Skeletal muscle tissue (tissue), 4 donors: ENCODE results near the gene CDH22. TPM values are rescaled to one million over a fixed set of nuclear protein-coding genes. Genes with fewer than 3 reads are reported as not detected.

ENCODE experiments used
- H3K27ac ChIP-seq: one replicate; pipeline ENCODE4 v1.7.0; 2013; ENCODE audit warnings: mild to moderate bottlenecking, low read depth, low read length, inconsistent platforms
- H3K27me3 ChIP-seq, 3 donors: one replicate each; pipeline ENCODE4 v1.7.0; 2013; ENCODE audit warnings: low read length in 3 of 3; ENCODE audit not compliant: control insufficient read depth in 3 of 3, insufficient read depth in 3 of 3
- H3K36me3 ChIP-seq, 3 donors: one replicate each; pipeline ENCODE4 v1.7.0; 2013; ENCODE audit warnings: low read length in 3 of 3; ENCODE audit not compliant: control insufficient read depth in 3 of 3, insufficient read depth in 3 of 3
- H3K4me1 ChIP-seq, 3 donors: one replicate each; pipeline ENCODE4 v1.7.0; 2013; ENCODE audit warnings: low read length in 3 of 3, mild to moderate bottlenecking in 3 of 3; ENCODE audit not compliant: control insufficient read depth in 3 of 3, insufficient read depth in 3 of 3
- H3K4me3 ChIP-seq, 3 donors: one replicate each; pipeline ENCODE4 v1.7.0; 2013; ENCODE audit warnings: low read length in 3 of 3
- H3K9ac ChIP-seq, 3 donors: one replicate each; pipeline ENCODE4 v1.7.0; 2013; ENCODE audit warnings: low read length in 3 of 3, mild to moderate bottlenecking in 3 of 3, moderate library complexity in 2 of 3, low read depth in 1 of 3
- H3K9me3 ChIP-seq, 3 donors: one replicate each; pipeline ENCODE4 v1.7.0; 2013; ENCODE audit warnings: low read length in 3 of 3; ENCODE audit not compliant: control insufficient read depth in 3 of 3
- total RNA-seq: library from RNA; depleted of rRNA; stranded (reverse); fragments of >200 nt; gene quantifications from one replicate; pipeline ENCODE4 v1.2.3, GENCODE V29; 2014
- donor health status: Osteomylitis.

Gene CDH22
- total RNA-seq, 1 donor from 2014 or later = 0.52 TPM

DNA sequence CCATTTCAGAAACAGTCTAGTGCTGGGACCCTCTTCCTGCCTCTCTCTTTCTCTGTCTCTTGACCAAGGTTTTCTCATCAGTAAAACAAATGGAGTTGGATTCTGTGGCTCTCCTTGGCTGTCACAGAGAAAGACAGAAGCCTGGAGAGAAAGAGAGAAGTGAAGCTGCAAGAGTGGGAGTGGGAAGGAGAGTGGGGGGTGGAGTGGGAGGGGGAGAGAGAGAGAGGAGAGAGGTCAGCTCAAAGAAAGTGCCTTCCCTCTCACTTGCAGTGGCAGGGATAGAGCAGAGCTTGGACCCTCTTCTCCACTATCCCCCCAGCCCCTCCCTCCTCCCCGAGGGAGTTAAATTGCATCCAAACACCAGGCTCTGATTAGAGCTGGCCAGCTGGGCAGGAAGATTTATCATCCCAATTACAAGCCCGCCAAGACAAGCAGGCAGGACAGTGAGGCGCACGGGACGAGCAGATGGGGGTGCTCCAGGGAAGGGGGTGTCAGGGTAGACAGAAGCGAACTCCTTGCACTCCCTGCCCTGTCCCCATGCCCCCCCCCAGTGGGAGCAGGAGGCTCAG is 115.8 kb downstream of the CDH22 start:
- no peak overlapping the region for H3K4me3 ChIP-seq
- no peak overlapping the region for H3K27ac ChIP-seq
- H3K9me3 ChIP-seq = no peaks in the 10 kb centered on the region
- H3K9ac ChIP-seq = no peak overlapping the region
- H3K36me3 ChIP-seq = no peaks in the 10 kb centered on the region
- no peaks in the 10 kb centered on the region for H3K4me1 ChIP-seq
- H3K27me3 ChIP-seq = peaks cover 13 to 26% (median 17%) of the 10 kb centered on the region in 3 donors

DNA sequence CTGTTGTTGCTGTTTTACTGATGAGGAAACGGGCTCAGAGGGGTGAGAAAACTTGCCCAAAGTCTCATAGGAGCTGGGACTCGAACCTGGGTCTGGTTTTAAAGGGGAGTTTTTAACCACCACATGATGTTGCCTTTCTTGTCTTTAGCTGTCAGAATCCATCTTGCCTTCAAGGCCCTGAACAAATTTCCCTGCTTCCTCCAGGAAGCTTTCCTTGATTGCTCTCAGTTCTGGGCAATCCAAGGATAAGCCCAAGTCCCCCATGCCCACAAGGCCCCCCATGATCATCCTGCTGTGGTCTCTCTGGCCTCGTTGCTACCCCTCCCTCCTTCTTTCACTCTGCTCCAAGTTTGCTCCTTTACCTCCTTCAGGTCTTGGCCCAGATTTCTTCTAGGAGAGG is 116.7 kb downstream of the CDH22 start:
- H3K4me1 ChIP-seq = no peaks in the 10 kb centered on the region
- H3K9me3 ChIP-seq = no peaks in the 10 kb centered on the region
- H3K27me3 ChIP-seq = peaks cover 8 to 22% (median 16%) of the 10 kb centered on the region in 3 donors
- H3K9ac ChIP-seq = no peak overlapping the region
- no peak overlapping the region for H3K27ac ChIP-seq
- no peak overlapping the region for H3K4me3 ChIP-seq
- no peaks in the 10 kb centered on the region for H3K36me3 ChIP-seq

- Histone ChIP-seq H3K4me3 (no peak overlapping the region), H3K27me3 (peaks cover 10 to 18% (median 15%) of the 10 kb centered on the region in 3 donors), H3K9ac (no peak overlapping the region), H3K27ac (no peak overlapping the region), H3K4me1 (no peaks in the 10 kb centered on the region), H3K36me3 (no peaks in the 10 kb centered on the region), H3K9me3 (no peaks in the 10 kb centered on the region)
Observed at GRCh38 chr20:46191168-46191540, 117.1 kb downstream of the CDH22 start.

DNA sequence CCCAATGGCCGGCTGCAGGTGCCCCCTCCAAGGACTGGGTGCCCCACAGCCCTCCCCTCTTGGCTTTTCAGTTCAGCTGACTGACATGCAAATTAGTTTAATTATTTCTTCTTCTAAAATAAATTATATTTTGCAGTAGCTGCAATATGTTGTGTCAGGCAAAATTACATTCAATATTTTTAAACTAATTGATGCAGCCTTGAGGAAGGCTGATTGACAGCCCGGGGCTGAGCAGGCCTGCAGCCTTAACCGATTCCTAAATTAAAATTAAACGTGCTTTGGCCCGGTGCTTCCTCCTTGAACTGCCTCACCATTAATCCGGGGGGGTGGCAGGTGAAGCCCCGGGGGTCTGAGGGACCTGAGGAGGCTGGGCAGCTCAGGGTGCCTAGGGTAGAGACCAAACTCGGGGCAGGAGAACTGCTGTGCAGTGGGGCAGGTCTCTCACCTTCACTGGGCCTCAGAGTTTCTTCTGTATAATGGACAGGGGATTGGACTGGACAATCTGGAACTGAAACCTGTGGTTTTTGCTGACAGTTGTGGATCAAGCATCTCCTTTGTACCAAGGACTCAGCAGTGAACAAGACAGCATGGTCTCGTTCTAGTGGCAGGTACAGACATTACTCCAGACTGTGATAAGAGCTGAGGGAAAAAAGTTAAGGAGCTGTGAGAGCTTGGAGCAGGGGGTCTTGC is 117.7 kb downstream of the CDH22 start:
- H3K9ac ChIP-seq = no peak overlapping the region
- H3K27me3 ChIP-seq = peaks cover 10 to 15% (median 14%) of the 10 kb centered on the region in 3 donors
- H3K4me3 ChIP-seq = no peak overlapping the region
- no peaks in the 10 kb centered on the region for H3K4me1 ChIP-seq
- no peaks in the 10 kb centered on the region for H3K36me3 ChIP-seq
- H3K27ac ChIP-seq = no peak overlapping the region
- H3K9me3 ChIP-seq = no peaks in the 10 kb centered on the region

DNA sequence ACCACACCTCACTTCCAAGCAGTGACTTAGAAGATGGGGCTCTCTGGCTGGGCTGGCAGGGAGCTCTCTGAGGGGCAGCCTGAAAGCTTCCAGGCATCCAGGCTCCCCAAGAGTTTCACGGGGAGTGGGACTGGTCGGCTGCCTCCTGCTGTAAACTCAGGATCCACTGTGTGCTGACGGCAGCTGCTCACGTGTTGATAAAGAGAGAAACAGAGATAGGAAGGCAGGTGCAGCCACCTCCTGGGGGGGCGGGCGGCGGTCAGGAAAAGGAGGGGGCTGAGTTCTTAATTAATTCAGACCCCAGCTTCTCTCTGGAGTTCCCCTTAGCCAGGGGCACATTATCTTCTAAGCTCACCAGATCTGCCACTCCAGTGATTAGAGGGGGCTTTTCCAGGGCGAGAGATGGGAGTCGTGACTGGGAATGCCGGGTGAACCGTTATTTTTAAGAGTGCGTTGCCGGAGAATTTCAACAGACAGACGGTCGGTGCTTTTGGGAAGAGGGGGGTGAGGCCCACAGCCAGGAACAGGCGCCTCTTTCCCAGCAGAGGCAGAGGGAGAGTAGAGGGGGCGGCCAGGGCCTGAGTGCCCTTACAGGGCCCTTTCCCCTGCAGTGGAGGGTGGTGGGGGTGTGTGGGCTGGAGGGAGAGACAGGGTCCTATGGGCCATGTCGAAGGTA is 119.3 kb downstream of the CDH22 start:
- peaks cover 7 to 11% (median 8%) of the 10 kb centered on the region in 3 donors for H3K27me3 ChIP-seq
- H3K4me3 ChIP-seq = no peak overlapping the region
- H3K9me3 ChIP-seq = no peaks in the 10 kb centered on the region
- H3K27ac ChIP-seq = no peak overlapping the region
- H3K36me3 ChIP-seq = no peaks in the 10 kb centered on the region
- no peak overlapping the region for H3K9ac ChIP-seq
- H3K4me1 ChIP-seq = no peaks in the 10 kb centered on the region

- Histone ChIP-seq H3K27me3 (peaks cover 3 to 15% (median 10%) of the 10 kb centered on the region in 3 donors), H3K9me3 (no peaks in the 10 kb centered on the region)
Observed at GRCh38 chr20:46186210-46186609, 122.1 kb downstream of the CDH22 start.

DNA sequence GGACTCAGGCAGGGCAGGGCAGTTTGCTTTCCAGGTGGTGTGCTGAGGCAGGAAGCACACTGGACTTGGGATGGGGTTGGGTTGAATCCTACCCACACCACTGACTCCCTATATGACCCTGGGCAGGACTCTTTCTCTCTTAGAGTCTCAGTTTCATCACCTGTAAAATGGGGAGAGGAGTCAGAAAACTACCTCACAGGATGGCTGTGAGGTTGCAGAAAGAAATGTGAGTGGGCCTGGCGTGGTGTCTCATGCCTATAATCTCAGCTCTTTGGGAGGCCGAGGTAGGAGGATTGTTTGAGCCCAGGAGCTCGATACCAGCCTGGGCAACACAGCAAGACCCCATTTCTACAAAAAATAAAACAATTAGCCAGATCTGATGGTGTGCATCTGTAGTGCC is 122.9 kb downstream of the CDH22 start:
- H3K36me3 ChIP-seq = no peaks in the 10 kb centered on the region
- H3K27me3 ChIP-seq = peaks cover 3 to 22% (median 12%) of the 10 kb centered on the region in 3 donors
- H3K4me3 ChIP-seq = no peak overlapping the region
- no peak overlapping the region for H3K27ac ChIP-seq
- H3K4me1 ChIP-seq = no peaks in the 10 kb centered on the region
- no peak overlapping the region for H3K9ac ChIP-seq
- no peaks in the 10 kb centered on the region for H3K9me3 ChIP-seq

More at GRCh38 chr20:46186210-46186609, 122.1 kb downstream of the CDH22 start:
- Histone ChIP-seq H3K36me3 (no peaks in the 10 kb centered on the region), H3K27ac (no peak overlapping the region), H3K4me1 (no peaks in the 10 kb centered on the region), H3K4me3 (no peak overlapping the region), H3K9ac (no peak overlapping the region)

- H3K9ac ChIP-seq = no peak overlapping the region
- H3K27me3 ChIP-seq = peaks cover 8 to 32% (median 25%) of the 10 kb centered on the region in 3 donors
- no peak overlapping the region for H3K4me3 ChIP-seq
- no peak overlapping the region for H3K27ac ChIP-seq
- no peaks in the 10 kb centered on the region for H3K36me3 ChIP-seq
- H3K9me3 ChIP-seq = no peaks in the 10 kb centered on the region
- H3K4me1 ChIP-seq = no peaks in the 10 kb centered on the region
Observed at GRCh38 chr20:46183768-46184167, 124.5 kb downstream of the CDH22 start.

DNA sequence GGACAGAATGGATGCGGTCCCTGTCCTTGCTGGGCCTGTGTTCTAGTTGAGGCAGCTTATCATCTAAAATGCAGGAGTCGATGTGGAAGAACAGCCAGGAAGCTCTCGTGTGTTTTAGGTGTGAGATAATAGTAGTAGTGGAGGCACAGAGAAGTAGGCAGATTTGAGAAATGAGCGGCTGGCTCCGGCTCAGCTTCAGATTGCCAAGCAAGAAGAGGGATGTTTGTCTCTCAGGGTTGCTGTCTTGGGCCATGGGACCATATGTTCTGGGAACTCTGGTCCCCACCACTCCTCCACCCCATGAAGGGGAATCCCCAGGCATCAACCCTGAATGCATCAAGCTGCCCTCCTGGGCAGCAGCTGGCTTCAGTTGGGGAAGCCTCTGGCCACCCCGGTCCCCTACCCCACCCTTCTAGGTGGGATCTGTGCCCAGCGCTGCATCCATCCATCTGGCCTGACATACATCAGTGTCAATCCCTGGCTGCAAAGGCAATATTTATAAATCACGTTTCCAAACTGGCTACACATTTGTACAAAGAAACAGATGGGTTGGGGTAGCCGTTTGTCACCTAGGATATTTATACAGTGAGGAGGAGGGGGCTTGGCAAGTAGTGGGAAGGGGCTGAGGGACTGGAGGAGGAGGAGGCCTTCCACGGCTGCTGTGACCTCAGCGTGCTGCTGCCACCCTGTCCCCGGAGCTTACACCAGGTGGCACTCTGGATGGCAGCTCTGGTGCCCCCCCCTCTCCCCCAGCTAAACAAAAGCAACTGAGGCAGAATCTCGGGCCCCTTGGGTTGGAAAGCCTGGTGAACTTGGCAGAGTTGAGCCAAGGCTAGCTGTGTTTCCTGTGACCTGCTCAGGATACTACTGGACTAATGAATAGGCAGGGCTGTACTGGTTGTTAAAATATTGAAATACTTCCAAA is 125.8 kb downstream of the CDH22 start:
- H3K4me3 ChIP-seq = no peak overlapping the region
- no peaks in the 10 kb centered on the region for H3K9me3 ChIP-seq
- H3K9ac ChIP-seq = no peak overlapping the region
- no peak overlapping the region for H3K27ac ChIP-seq
- H3K36me3 ChIP-seq = no peaks in the 10 kb centered on the region
- peaks cover 8 to 38% (median 24%) of the 10 kb centered on the region in 3 donors for H3K27me3 ChIP-seq
- no peaks in the 10 kb centered on the region for H3K4me1 ChIP-seq
